ENCODE data around the gene ADGRA3. TPM values are rescaled to one million over a fixed set of nuclear protein-coding genes. Genes with fewer than 3 reads are reported as not detected.

The ADGRA3 gene
- total RNA-seq, 6 donors from 2014 or later: 9.2 to 32.7 (median 17.2) TPM

- DNase-seq: no peak
- H3K9me3 ChIP-seq: no peaks in the 10 kb centered on the region
- H3K27ac ChIP-seq: no peak overlapping the region
- no peaks in the 10 kb centered on the region for H3K4me1 ChIP-seq
- H3K4me3 ChIP-seq: no peak overlapping the region
- no peaks in the 10 kb centered on the region for H3K27me3 ChIP-seq
- TF ChIP-seq EP300 (IDR thresholded peaks at IDR 0.05) (no peak), POLR2A (IDR thresholded peaks at IDR 0.05) (no peak), POLR2AphosphoS5 (IDR thresholded peaks at IDR 0.05) (no peak)
- TF ChIP-seq, protein P1, sequence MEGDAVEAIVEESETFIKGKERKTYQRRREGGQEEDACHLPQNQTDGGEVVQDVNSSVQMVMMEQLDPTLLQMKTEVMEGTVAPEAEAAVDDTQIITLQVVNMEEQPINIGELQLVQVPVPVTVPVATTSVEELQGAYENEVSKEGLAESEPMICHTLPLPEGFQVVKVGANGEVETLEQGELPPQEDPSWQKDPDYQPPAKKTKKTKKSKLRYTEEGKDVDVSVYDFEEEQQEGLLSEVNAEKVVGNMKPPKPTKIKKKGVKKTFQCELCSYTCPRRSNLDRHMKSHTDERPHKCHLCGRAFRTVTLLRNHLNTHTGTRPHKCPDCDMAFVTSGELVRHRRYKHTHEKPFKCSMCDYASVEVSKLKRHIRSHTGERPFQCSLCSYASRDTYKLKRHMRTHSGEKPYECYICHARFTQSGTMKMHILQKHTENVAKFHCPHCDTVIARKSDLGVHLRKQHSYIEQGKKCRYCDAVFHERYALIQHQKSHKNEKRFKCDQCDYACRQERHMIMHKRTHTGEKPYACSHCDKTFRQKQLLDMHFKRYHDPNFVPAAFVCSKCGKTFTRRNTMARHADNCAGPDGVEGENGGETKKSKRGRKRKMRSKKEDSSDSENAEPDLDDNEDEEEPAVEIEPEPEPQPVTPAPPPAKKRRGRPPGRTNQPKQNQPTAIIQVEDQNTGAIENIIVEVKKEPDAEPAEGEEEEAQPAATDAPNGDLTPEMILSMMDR (IDR thresholded peaks at IDR 0.05): no peak
- no peak for ATAC-seq (ENCODE audit: low FRiP score in 2 of 2)
- WGBS, 2 donors: 89 to 95% methylated on average over 4 of the region's 4 CpGs
- no peaks in the 10 kb centered on the region for H3K36me3 ChIP-seq
Measured at GRCh38 chr4:22428441-22428840, 87.4 kb downstream of the ADGRA3 start.

DNA sequence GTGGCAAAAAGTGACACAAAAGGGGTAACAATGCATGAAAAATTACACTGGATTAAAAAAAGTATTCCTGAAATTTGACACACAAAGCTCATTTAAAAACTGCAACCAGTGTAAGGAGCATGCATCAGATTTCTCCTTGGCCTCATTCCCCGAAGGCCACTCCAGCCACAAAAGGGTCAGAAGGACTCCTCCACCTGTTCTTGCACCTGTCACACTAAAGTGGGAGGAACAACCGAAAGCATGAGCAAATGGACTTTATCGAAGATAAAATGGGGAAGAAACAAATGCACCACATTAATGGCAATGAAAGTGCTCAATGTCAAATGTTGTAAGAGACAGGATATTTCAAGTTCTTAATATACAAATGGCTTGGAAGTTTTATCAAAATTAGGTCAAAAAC lies 88.2 kb downstream of the ADGRA3 start:
- H3K36me3 ChIP-seq: no peaks in the 10 kb centered on the region
- TF ChIP-seq, protein P1 (IDR thresholded peaks at IDR 0.05): no peak
- TF ChIP-seq POLR2AphosphoS5 (IDR thresholded peaks at IDR 0.05) (no peak), POLR2A (IDR thresholded peaks at IDR 0.05) (no peak), EP300 (IDR thresholded peaks at IDR 0.05) (no peak)
- WGBS, 2 donors: 63 to 69% methylated on average over 3 of the region's 3 CpGs
- no peak overlapping the region for H3K27ac ChIP-seq
- H3K27me3 ChIP-seq: no peaks in the 10 kb centered on the region
- no peak overlapping the region for H3K4me3 ChIP-seq
- H3K4me1 ChIP-seq: no peaks in the 10 kb centered on the region
- no peaks in the 10 kb centered on the region for H3K9me3 ChIP-seq
- ATAC-seq (ENCODE audit: low FRiP score in 2 of 2) (no peak), DNase-seq (no peak)

- H3K4me3 ChIP-seq: no peak overlapping the region
- TF ChIP-seq EP300 (IDR thresholded peaks at IDR 0.05) (no peak), POLR2A (IDR thresholded peaks at IDR 0.05) (no peak), POLR2AphosphoS5 (IDR thresholded peaks at IDR 0.05) (no peak)
- TF ChIP-seq, protein P1 (IDR thresholded peaks at IDR 0.05): no peak
- no peaks in the 10 kb centered on the region for H3K9me3 ChIP-seq
- no peaks in the 10 kb centered on the region for H3K36me3 ChIP-seq
- H3K4me1 ChIP-seq: no peaks in the 10 kb centered on the region
- no peak for ATAC-seq (ENCODE audit: low FRiP score in 2 of 2)
- H3K27ac ChIP-seq: no peak overlapping the region
- WGBS, 2 donors: 97 to 100% methylated on average over 1 of the region's 1 CpG
- DNase-seq: no peak
- no peaks in the 10 kb centered on the region for H3K27me3 ChIP-seq
Measured at GRCh38 chr4:22420291-22420690, 95.6 kb downstream of the ADGRA3 start.

DNA sequence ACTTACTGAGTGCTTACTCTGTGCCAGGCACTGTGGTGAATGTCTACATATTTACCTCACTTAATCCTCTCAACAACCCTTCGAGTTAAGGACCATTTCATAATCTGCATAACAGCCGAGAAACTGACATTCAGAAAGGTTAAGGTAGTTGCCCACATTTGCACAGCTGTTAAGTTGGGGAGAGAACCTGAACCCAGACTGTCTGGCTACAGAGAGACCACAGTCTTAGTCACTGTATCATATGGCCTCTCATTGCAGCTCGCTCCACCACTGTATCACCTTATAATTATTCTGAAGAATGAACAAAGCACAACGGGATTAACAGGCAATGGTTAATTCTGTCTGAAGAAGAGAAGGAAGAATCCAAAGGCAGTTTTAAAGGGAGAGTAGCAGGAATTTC lies 98.5 kb downstream of the ADGRA3 start:
- H3K27ac ChIP-seq: no peak overlapping the region
- TF ChIP-seq POLR2AphosphoS5 (IDR thresholded peaks at IDR 0.05) (no peak), EP300 (IDR thresholded peaks at IDR 0.05) (no peak), POLR2A (IDR thresholded peaks at IDR 0.05) (no peak)
- TF ChIP-seq, protein P1 (IDR thresholded peaks at IDR 0.05): no peak
- H3K27me3 ChIP-seq: no peaks in the 10 kb centered on the region
- H3K4me3 ChIP-seq: no peak overlapping the region
- H3K36me3 ChIP-seq: no peaks in the 10 kb centered on the region
- no peaks in the 10 kb centered on the region for H3K9me3 ChIP-seq
- DNase-seq (no peak), ATAC-seq (ENCODE audit: low FRiP score in 2 of 2) (no peak)
- no peaks in the 10 kb centered on the region for H3K4me1 ChIP-seq
- WGBS, 2 donors: 62 to 80% methylated on average over 4 of the region's 4 CpGs

DNA sequence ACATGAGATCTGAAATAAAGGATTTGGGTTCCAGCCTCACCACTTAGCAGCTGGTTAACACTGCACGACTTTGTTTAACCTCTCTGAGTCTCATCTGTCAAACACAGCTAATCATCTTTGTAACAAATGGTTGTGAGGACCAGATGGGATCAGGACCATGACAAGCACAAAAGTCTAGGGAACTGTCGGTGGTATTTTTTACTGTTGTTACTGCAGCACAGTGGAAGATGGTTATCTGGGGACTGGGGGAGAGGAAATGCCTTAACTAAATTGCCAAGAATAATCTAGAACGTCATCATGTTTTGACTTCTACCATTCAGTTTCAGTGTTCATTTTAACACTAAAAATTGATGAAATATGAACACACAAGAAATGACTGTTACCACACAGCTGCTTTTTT lies 99.5 kb downstream of the ADGRA3 start:
- H3K27ac ChIP-seq: no peak overlapping the region
- no peak for DNase-seq
- 30 to 31% methylated on average over 3 of the region's 3 CpGs for whole genome bisulfite sequencing, 2 donors

More for the DNA sequence above, 99.5 kb downstream of the ADGRA3 start:
- Histone ChIP-seq H3K4me1 (no peaks in the 10 kb centered on the region), H3K27me3 (no peaks in the 10 kb centered on the region), H3K36me3 (no peaks in the 10 kb centered on the region), H3K9me3 (no peaks in the 10 kb centered on the region), H3K4me3 (no peak overlapping the region)
- no peak for TF ChIP-seq POLR2A (IDR thresholded peaks at IDR 0.05)
- no peak for TF ChIP-seq EP300 (IDR thresholded peaks at IDR 0.05)
- TF ChIP-seq, protein P1 (IDR thresholded peaks at IDR 0.05): no peak
- no peak for TF ChIP-seq POLR2AphosphoS5 (IDR thresholded peaks at IDR 0.05)
- no peak for ATAC-seq (ENCODE audit: low FRiP score in 2 of 2)

Data from upper lobe of left lung (tissue), 6 donors.